Gastroesophageal sphincter (tissue), 3 donors: Measurements from ENCODE around the gene NR2F2.

Experiments
- CTCF ChIP-seq, 4 experiments: fragments of 200-600 bp in 2 of 4; fragments of 450-650 bp in 2 of 4; sonication (generic) in 1 of 4; IDR thresholded peaks; one replicate each; pipeline ENCODE4 v1.5.1; 2017 to 2019; ENCODE audit warnings: antibody characterized with exemption in 4 of 4, mild to moderate bottlenecking in 2 of 4, moderate library complexity in 2 of 4
- POLR2AphosphoS5 ChIP-seq: sonication (generic); formaldehyde crosslinking; IDR thresholded peaks from one replicate; pipeline ENCODE4 v1.6.1; 2017; ENCODE audit warnings: antibody characterized with exemption

GRCh38 chr15:96346409-96346970, 16.0 kb downstream of the NR2F2 start:
- TF ChIP-seq CTCF (IDR thresholded peaks at IDR 0.05) (no peak), POLR2AphosphoS5 (no peak)
